ENCODE results near the gene NBPF1.
"Not testable (repeated sequence)": the region's sequence is repeated elsewhere in the genome, so short reads cannot be mapped to it uniquely, and the experiment has no call there.

NBPF1 gene

DNA sequence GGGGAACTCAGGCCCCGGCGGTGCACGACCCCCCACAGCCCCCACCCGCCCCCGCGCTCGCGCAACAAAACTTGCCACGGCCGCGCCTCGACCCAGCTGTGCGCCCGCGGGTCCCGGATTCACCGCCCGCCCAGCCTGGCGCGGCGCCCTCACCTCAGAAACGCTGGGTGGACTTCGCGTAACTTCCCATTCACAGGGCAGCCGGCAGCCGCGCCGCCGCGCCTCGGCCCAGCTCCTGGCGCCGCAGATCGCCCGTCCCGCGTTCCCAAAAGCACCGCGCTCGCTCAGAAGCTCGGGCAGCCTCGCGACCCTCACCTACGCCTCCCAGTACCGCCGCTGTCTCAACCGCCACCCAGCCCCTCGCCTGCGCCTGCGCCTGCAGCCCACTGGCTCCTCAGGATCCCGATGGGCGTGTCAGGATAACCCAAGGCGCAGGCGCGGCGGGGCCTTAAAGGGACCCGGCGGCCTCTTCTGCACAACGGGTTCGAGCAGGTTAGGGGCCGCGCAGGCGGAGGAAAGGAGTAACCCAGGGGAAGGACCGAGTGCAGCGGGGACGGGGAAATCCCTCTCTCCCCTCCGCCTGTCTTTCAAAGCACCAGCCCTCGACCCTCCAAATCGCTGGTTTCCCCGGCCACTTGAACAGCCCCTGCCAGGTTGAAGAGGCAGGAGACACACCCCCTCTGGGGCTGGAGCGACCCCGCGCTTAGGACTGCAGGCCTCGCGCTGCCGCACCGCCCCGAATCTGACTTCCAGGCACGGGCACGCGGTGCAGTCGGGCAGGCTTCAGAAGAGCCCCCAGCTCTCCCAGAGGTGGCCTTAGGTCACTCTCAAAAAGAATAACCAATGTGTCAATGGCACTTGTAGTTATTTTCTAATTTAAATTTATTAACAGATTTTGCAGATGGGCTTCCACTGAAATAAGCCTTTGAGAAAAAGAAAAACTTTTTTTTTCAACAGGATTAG, at the start of gene NBPF1:
Gene NBPF1 (minus strand): TSS at position 380 of the 963 bp plus-strand sequence.
- TF ChIP-seq CTCF (IDR thresholded peaks at IDR 0.05; ENCODE audit: low read length, missing control alignments), result no peak
- DNase-seq (ENCODE audit: low read depth), result peak; percentile 93
- peak within 1 kb of the TSS; percentile 70 for H3K4me3 ChIP-seq (replicated peaks; ENCODE audit: low read depth, low read length)

DNA sequence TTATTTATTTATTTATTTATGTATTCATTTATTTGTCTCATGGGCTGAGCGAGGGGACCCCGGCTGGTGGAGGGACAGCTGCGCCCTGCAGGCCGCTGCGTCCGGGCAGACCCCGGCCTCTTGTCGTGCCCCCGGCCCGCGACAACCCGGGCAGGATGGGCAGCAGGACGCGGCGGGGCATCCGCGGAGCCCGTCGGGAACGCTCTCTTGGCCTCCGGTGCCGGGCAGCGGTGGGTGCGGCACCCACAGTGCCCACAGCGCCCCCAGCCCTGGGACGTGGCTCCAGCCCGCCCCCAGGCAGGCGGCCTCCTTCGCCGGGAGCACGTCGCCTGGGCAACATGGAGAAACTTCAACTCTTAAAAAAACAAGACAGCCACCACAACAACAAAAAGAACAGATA, 44.9 kb upstream of the NBPF1 start:
- DNase-seq (ENCODE audit: low read depth); H3K4me3 ChIP-seq (replicated peaks; ENCODE audit: low read depth, low read length): not testable (repeated sequence)

DNA sequence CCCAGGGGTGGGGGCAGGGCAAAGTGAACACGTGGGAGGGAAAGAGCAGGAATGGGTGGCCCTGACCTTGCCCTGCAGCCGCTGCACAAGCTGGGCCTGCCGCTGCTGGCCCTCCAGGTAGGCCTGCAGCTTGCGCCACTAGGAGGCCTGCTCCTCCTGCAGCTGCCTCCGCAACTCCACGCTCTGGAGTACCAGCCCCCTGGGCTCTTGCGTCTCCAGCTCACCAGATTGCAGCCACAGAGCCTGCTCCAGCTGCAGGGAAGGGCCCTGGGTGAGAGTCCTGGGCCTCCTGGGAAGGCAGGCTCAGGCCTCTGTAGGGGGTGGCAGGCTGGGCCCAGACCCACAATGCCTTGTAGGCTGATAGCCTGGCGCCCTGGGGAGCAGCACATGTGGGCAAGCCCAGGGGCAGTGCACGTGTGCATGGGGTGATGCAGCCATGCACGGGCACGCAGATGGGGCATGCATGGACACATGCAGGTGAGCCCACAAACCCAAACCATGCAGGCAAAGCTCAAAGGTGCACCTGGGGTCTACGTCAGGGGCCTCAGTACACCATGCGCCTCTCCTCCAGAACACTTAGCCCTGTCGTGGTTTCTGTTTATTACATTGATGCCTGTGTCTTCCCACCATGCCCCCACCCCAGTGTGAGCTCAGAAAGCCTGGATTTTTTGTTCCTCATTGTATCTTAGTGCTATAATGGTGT, 43.8 kb upstream of the NBPF1 start:
- H3K4me3 ChIP-seq (replicated peaks; ENCODE audit: low read depth, low read length); DNase-seq (ENCODE audit: low read depth): not testable (repeated sequence)

DNA sequence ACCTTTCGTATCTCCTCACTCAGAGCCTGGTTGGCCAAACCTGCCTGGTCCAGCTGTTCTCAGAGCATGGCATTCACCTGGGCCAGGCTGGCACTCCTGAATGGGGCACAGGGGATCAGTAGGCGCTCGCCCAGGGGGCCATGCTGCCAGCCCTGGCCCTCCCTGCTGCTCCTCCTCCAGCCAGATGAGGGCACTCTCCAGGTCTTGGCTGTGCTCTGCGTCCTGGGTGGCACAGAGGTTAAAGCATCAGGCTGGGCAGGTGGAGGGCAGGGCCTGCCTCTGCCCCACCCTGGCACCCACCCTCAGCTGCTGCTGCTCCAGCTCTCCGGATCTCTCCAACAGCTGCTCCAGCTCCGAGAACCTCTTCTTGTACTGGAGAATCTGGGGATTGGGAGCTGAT, 43.2 kb upstream of the NBPF1 start:
- H3K4me3 ChIP-seq (replicated peaks; ENCODE audit: low read depth, low read length); DNase-seq (ENCODE audit: low read depth): not testable (repeated sequence)

GRCh38 chr1:16651560-16651959, 38.2 kb upstream of the NBPF1 start:
- not testable (repeated sequence) for DNase-seq (ENCODE audit: low read depth); H3K4me3 ChIP-seq (replicated peaks; ENCODE audit: low read depth, low read length)

GRCh38 chr1:16649960-16650359, 36.6 kb upstream of the NBPF1 start:
- not testable (repeated sequence) for DNase-seq (ENCODE audit: low read depth); H3K4me3 ChIP-seq (replicated peaks; ENCODE audit: low read depth, low read length)

DNA sequence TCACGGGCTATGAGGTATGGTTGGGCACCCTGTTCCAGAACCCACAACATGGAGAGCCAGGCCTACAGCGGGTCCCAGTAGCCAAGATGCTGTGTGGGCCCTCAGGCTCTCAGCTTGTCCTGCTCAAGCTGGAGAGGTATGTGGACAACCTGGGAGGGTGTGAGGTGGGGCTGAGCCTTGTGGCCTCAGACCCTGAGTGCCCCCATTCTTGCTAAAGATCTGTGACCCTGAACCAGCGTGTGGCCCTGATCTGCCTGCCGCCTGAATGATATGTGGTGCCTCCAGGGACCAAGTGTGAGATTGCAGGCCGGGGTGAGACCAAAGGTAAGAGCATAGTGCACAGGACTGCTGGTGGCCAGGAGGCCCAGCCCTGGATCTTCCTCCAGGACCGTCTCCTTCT, 36.0 kb upstream of the NBPF1 start:
- H3K4me3 ChIP-seq (replicated peaks; ENCODE audit: low read depth, low read length), result not testable (repeated sequence)

GRCh38 chr1:16648756-16649155, 35.4 kb upstream of the NBPF1 start:
- not testable (repeated sequence) for H3K4me3 ChIP-seq (replicated peaks; ENCODE audit: low read depth, low read length); DNase-seq (ENCODE audit: low read depth)

More for the DNA sequence above, 36.0 kb upstream of the NBPF1 start:
- not testable (repeated sequence) for DNase-seq (ENCODE audit: low read depth)

GRCh38 chr1:16648250-16648649, 34.9 kb upstream of the NBPF1 start:
- not testable (repeated sequence) for DNase-seq (ENCODE audit: low read depth); H3K4me3 ChIP-seq (replicated peaks; ENCODE audit: low read depth, low read length)

- DNase-seq (ENCODE audit: low read depth); H3K4me3 ChIP-seq (replicated peaks; ENCODE audit: low read depth, low read length): not testable (repeated sequence)
Observed at GRCh38 chr1:16647179-16648176, 34.1 kb upstream of the NBPF1 start.

DNA sequence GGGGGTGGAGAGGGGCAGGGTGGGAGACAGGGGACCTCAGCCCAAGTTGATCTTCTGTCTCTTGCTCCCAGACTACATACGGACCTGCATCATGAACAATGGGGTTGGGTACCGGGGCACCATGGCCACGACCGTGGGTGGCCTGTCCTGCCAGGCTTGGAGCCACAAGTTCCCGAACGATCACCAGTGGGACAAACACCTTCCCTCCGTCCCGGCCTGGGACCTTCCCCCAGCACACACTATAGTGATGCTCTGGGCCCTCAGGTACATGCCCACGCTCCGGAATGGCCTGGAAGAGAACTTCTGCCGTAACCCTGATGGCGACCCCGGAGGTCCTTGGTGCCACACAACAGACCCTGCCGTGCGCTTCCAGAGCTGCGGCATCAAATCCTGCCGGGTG, 33.4 kb upstream of the NBPF1 start:
- not testable (repeated sequence) for DNase-seq (ENCODE audit: low read depth); H3K4me3 ChIP-seq (replicated peaks; ENCODE audit: low read depth, low read length)

DNA sequence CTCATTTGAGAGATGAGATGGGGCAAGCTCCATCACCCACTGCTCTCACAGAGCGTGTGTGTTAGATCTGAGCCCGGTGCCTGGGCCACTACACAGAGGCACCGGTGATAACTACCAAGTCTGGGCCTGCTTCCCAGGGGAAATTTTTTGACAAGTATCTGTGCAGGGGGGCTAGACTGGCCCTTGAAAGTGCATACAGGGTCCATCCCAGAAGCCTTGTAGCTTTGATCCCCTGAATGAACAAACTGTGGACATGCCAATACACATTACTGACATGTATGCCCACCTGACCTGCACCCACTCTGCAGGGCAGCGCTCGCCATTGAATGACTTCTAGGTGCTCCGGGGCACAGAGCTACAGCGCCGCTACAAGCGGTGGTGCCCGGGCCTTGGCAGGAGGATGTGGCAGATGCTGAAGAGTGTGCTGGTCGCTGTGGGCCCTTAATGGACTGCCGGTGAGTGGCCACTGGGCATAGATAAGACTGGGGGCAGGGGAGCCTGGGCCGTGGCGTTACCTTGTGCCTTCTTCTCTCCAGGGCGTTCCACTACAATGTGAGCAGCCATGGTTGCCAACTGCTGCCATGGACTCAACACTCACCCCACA, 32.8 kb upstream of the NBPF1 start:
- not testable (repeated sequence) for DNase-seq (ENCODE audit: low read depth); H3K4me3 ChIP-seq (replicated peaks; ENCODE audit: low read depth, low read length)

DNA sequence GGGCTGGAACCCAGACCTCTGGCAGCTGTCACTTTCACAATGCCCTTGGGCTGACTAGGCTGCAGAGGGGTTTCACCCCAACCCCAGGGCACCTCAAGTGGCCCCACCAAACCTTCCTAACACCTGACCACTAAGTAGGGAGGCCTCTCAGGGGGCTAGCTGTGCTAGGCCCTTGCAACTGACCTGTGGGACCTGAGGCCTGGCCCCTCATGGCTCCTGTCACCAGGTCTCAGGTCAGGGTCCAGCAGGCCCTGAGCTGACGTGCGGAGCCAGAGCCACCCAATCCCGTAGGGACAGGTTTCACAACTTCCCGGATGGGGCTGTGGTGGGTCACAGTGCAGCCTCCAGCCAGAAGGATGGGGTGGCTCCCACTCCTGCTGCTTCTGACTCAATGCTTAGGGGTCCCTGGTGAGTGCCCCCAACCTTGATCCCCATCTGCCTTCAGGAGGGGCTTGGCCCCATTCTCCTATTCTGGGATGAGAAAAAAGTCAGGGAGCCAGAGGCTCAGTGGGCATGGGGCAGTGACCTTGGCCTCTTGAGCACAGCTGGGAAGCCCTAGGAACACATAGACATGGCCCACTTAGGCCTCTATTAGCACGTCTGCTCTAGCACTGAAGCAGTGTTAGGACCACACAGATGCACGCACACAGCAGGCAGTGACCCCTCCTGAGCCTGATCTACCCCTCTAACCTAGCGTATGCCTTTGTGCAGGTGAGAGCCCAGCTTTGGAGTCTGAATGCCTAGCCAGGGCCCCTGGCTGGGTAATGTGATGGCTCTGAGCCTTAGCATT, 32.1 kb upstream of the NBPF1 start:
- not testable (repeated sequence) for DNase-seq (ENCODE audit: low read depth)
- H3K4me3 ChIP-seq (replicated peaks; ENCODE audit: low read depth, low read length), result peak overlapping the region; percentile 63
